WTC11 (cell line): ENCODE results near the gene ACTR6. TPM values are rescaled to one million over a fixed set of nuclear protein-coding genes. Genes with fewer than 3 reads are reported as not detected.

ENCODE experiments used
- ATAC-seq: fragments of 200-7000 bp; cut with Tn5 transposase; 2 replicates; pipeline ENCODE4 v1.10.0; 2021; ENCODE audit warnings: mild to moderate bottlenecking, moderate library complexity
- CTCF ChIA-PET: fragments of 300-600 bp; sonication (Branson Sonifier 250); formaldehyde crosslinking; loops from one replicate; lab custom pipeline; 2021; ENCODE audit warnings: antibody characterized with exemption; lab: Charles Lee
- POLR2A ChIA-PET: fragments of 350-600 bp; sonication (Branson Sonifier 250); formaldehyde crosslinking; loops from one replicate; lab custom pipeline; 2021; ENCODE audit warnings: antibody characterized with exemption; lab: Charles Lee
- DNase-seq: peaks from one replicate; pipeline ENCODE4 v3.0.0; 2021; ENCODE audit warnings: low spot score
- H3K27ac Mint-ChIP-seq: 2 replicates; pipeline ENCODE4 v1.8.0; 2021; ENCODE audit warnings: mixed read lengths
- H3K27me3 Mint-ChIP-seq: 2 replicates; pipeline ENCODE4 v1.8.0; 2021; ENCODE audit warnings: low read depth, mild to moderate bottlenecking, moderate library complexity, mixed read lengths
- H3K36me3 Mint-ChIP-seq: 2 replicates; pipeline ENCODE4 v1.8.0; 2021; ENCODE audit warnings: mixed read lengths
- H3K4me1 Mint-ChIP-seq: 2 replicates; pipeline ENCODE4 v1.8.0; 2022; ENCODE audit warnings: mixed read lengths
- H3K4me3 Mint-ChIP-seq: 2 replicates; pipeline ENCODE4 v1.8.0; 2021; ENCODE audit warnings: mild to moderate bottlenecking, moderate library complexity, mixed read lengths
- H3K9me3 Mint-ChIP-seq: 2 replicates; pipeline ENCODE4 v1.8.0; 2021; ENCODE audit warnings: mixed read lengths
- E2F5 ChIP-seq: sonication (generic); formaldehyde crosslinking; IDR thresholded peaks from 2 replicates; pipeline ENCODE4 v1.8.1; 2022; ENCODE audit warnings: mild to moderate bottlenecking, moderate library complexity, missing genetic modification reagents
- ELF4 ChIP-seq: sonication (generic); formaldehyde crosslinking; IDR thresholded peaks from 2 replicates; pipeline ENCODE4 v1.8.1; 2022; ENCODE audit warnings: low read depth, mild to moderate bottlenecking, moderate library complexity, missing genetic modification reagents
- ESRRA ChIP-seq: sonication (generic); formaldehyde crosslinking; IDR thresholded peaks from 2 replicates; pipeline ENCODE4 v1.8.1; 2022; ENCODE audit warnings: mild to moderate bottlenecking, missing genetic modification reagents, borderline replicate concordance
- FOXK1 ChIP-seq: sonication (generic); formaldehyde crosslinking; IDR thresholded peaks from 2 replicates; pipeline ENCODE4 v1.8.0; 2022; ENCODE audit warnings: mild to moderate bottlenecking, moderate library complexity, missing genetic modification reagents
- HMGXB4 ChIP-seq: sonication (generic); formaldehyde crosslinking; IDR thresholded peaks from 2 replicates; pipeline ENCODE4 v1.8.1; 2023; ENCODE audit warnings: mild to moderate bottlenecking, moderate library complexity, missing genetic modification reagents
- IRF1 ChIP-seq: sonication (generic); formaldehyde crosslinking; IDR thresholded peaks from 2 replicates; pipeline ENCODE4 v1.8.0; 2023; ENCODE audit warnings: missing genetic modification reagents
- JAZF1 ChIP-seq: fragments of 250-450 bp; sonication (Bioruptor Pico); IDR thresholded peaks from 2 replicates; pipeline ENCODE4 v1.9.0; 2021; ENCODE audit warnings: moderate library complexity, mild to moderate bottlenecking, inconsistent platforms
- PRRX2 ChIP-seq: fragments of 250-450 bp; sonication (Bioruptor Pico); IDR thresholded peaks from 2 replicates; pipeline ENCODE4 v1.8.0; 2021; ENCODE audit warnings: mild to moderate bottlenecking
- ZNF219 ChIP-seq: sonication (generic); formaldehyde crosslinking; IDR thresholded peaks from 2 replicates; pipeline ENCODE4 v1.8.0; 2023; ENCODE audit warnings: missing genetic modification reagents, mild to moderate bottlenecking, borderline replicate concordance
- ZNF263 ChIP-seq: sonication (generic); formaldehyde crosslinking; IDR thresholded peaks from 2 replicates; pipeline ENCODE4 v1.8.1; 2022; ENCODE audit warnings: low read depth, mild to moderate bottlenecking, moderate library complexity, missing genetic modification reagents
- ZNF281 ChIP-seq: sonication (generic); formaldehyde crosslinking; IDR thresholded peaks from 2 replicates; pipeline ENCODE4 v1.8.0; 2023; ENCODE audit warnings: mild to moderate bottlenecking, missing genetic modification reagents
- ZNF416 ChIP-seq: fragments of 250-450 bp; sonication (Bioruptor Pico); IDR thresholded peaks from 2 replicates; pipeline ENCODE4 v1.9.0; 2021; ENCODE audit warnings: mild to moderate bottlenecking, inconsistent platforms
- ZNF512 ChIP-seq: sonication (generic); formaldehyde crosslinking; IDR thresholded peaks from 2 replicates; pipeline ENCODE4 v1.8.1; 2022; ENCODE audit warnings: missing genetic modification reagents, borderline replicate concordance
- total RNA-seq: library from RNA; stranded (reverse); gene quantifications from 3 replicates; pipeline ENCODE4 v1.2.3, GENCODE V29; 2021
- TF ChIP-seq, protein P1 (sequence below): sonication (generic); formaldehyde crosslinking; IDR thresholded peaks from 2 replicates; pipeline ENCODE4 v1.8.1; 2022; ENCODE audit warnings: mild to moderate bottlenecking, missing genetic modification reagents, moderate library complexity, borderline replicate concordance
- TF ChIP-seq, protein P2 (sequence below): fragments of 250-450 bp; sonication (Bioruptor Pico); conservative IDR thresholded peaks from 2 replicates; pipeline ENCODE4 v1.9.0; 2021; ENCODE audit warnings: mild to moderate bottlenecking

Gene ACTR6
- total RNA-seq, 1 experiment from 2014 or later: 37.6 TPM

DNA sequence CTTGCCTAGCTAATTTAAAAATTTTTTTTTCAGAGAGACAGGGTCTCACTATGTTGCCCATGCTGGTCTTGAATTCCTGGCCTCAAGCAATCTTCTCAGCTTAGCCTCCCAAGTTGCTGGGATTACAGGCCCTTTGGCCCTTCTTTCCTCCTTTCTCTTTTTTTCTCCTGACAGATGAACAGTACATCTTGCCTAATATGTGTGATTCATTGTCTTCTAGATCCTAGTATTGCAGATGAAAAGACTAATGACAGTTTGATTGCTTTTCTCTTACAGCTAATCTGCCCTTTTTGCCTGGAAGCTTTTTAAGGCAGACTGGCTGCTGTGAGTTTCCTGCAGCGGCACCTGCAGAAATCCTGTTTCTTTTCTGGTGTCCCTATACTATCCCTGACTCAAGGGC, 54.3 kb downstream of the ACTR6 start:
- no peak for DNase-seq
- no peaks in the 10 kb centered on the region; the same call in 1 of the 2 replicates for H3K36me3 Mint-ChIP-seq
- no peak for TF ChIP-seq FOXK1 (CRISPR knock-in tag)
- no peak for TF ChIP-seq PRRX2 (CRISPR knock-in tag)
- no peak for TF ChIP-seq ZNF263
- TF ChIP-seq ZNF512: no peak
- no peak for TF ChIP-seq IRF1
- no peak for TF ChIP-seq ELF4 (CRISPR knock-in tag)
- TF ChIP-seq E2F5: no peak
- no peak for TF ChIP-seq ZNF219 (CRISPR knock-in tag)
- no peak for TF ChIP-seq ESRRA
- no peak for TF ChIP-seq HMGXB4 (CRISPR knock-in tag)
- no peak for TF ChIP-seq JAZF1 (CRISPR knock-in tag)
- no peak for TF ChIP-seq ZNF416 (CRISPR knock-in tag)
- TF ChIP-seq ZNF281 (CRISPR knock-in tag): no peak
- TF ChIP-seq, protein P1, sequence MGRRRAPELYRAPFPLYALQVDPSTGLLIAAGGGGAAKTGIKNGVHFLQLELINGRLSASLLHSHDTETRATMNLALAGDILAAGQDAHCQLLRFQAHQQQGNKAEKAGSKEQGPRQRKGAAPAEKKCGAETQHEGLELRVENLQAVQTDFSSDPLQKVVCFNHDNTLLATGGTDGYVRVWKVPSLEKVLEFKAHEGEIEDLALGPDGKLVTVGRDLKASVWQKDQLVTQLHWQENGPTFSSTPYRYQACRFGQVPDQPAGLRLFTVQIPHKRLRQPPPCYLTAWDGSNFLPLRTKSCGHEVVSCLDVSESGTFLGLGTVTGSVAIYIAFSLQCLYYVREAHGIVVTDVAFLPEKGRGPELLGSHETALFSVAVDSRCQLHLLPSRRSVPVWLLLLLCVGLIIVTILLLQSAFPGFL (CRISPR knock-in tag): no peak
- TF ChIP-seq, protein P2, sequence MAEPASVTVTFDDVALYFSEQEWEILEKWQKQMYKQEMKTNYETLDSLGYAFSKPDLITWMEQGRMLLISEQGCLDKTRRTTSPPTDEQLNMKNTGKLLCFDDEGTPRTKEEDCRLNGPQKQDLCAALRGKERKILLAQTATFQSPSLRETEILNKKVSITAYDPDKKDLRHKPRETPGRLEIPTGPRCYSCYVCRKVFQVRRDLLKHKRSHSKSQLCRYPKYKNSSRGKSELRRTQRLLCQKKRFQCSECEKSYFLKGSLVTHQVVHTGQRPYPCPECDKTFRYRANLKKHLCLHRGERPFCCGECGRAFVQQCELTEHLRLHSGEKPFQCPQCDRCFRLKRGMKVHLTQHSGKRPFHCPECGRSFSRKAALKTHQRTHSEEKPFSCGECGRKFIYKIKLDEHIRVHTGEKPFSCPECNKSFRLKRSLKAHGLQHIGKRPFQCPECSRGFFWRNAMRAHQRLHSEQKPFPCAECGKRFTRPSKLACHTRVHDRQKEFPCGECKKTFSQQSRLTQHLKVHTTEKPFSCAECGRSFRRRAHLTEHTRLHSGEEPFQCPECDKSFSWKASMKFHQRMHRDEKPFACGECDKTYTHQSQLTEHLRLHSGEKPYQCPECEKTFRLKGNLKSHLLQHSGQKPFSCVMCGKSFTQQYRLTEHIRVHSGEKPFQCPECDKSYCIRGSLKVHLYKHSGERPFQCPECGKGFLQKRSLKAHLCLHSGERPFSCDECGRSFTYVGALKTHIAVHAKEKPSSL (CRISPR knock-in tag): no peak
- no peak overlapping the region for H3K4me3 Mint-ChIP-seq
- H3K27me3 Mint-ChIP-seq: no peaks in the 10 kb centered on the region
- H3K27ac Mint-ChIP-seq: peak overlapping the region; percentile 0; the same call in 1 of the 2 replicates
- ChIA-PET POLR2A (no interaction called here), CTCF (no interaction called here)
- no peaks in the 10 kb centered on the region for H3K9me3 Mint-ChIP-seq
- H3K4me1 Mint-ChIP-seq: no peaks in the 10 kb centered on the region
- no peak for ATAC-seq
